ENCODE data around the gene PTPRM. TPM values are rescaled to one million over a fixed set of nuclear protein-coding genes. Genes with fewer than 3 reads are reported as not detected.

The PTPRM gene
- total and polyA plus RNA-seq, 2 experiments from 2014 or later = 1.6 to 5.3 TPM

GRCh38 chr18:8293184-8293583, 726.1 kb downstream of the PTPRM start:
- no peak overlapping the region for H3K4me3 ChIP-seq
- H3K4me2 ChIP-seq = no peak overlapping the region
- Mint-ChIP-seq H3K36me3 (ENCODE audit: low read depth) (no peaks in the 10 kb centered on the region), H3K9me3 (no peaks in the 10 kb centered on the region), H3K4me3 (no peak overlapping the region), H3K4me1 (no peaks in the 10 kb centered on the region), H3K27me3 (ENCODE audit: insufficient read depth, low read depth, poor library complexity) (peaks cover 2% of the 10 kb centered on the region), H3K27ac (no peak overlapping the region)
- ATAC-seq (no peak), DNase-seq (ENCODE audit: low spot score) (no peak)
- no peak overlapping the region for H3K27ac ChIP-seq (ENCODE audit: low read depth)
- H3K9me2 ChIP-seq (ENCODE audit: insufficient read depth) = no peaks in the 10 kb centered on the region
- no peak overlapping the region for H2AFZ ChIP-seq
- H4K20me1 ChIP-seq (replicated peaks; ENCODE audit: insufficient read depth) = no peaks in the 10 kb centered on the region
- TF ChIP-seq REST (IDR thresholded peaks at IDR 0.05; ENCODE audit: unreplicated experiment) = no peak
- TF ChIP-seq EZH2phosphoT487 (IDR thresholded peaks at IDR 0.05; ENCODE audit: unreplicated experiment) = no peak
- TF ChIP-seq STAT1 (IDR thresholded peaks at IDR 0.05; ENCODE audit: unreplicated experiment) = no peak
- TF ChIP-seq JUNB (IDR thresholded peaks at IDR 0.05; ENCODE audit: unreplicated experiment) = no peak
- no peak for TF ChIP-seq ETS1 (IDR thresholded peaks at IDR 0.05)
- TF ChIP-seq NANOG (IDR thresholded peaks at IDR 0.05; ENCODE audit: borderline replicate concordance) = no peak
- no peaks in the 10 kb centered on the region for H3K27me3 ChIP-seq (ENCODE audit: insufficient read depth)
- no peaks in the 10 kb centered on the region for H3K79me2 ChIP-seq (replicated peaks; ENCODE audit: insufficient read depth)
- no peaks in the 10 kb centered on the region for H3K36me3 ChIP-seq (ENCODE audit: insufficient read depth)
- H3K4me1 ChIP-seq (ENCODE audit: insufficient read depth) = no peaks in the 10 kb centered on the region
- no peaks in the 10 kb centered on the region for H3F3A ChIP-seq (replicated peaks; ENCODE audit: low read depth)

- Mint-ChIP-seq H3K4me1 (no peaks in the 10 kb centered on the region), H3K4me3 (no peak overlapping the region), H3K9me3 (no peaks in the 10 kb centered on the region), H3K36me3 (ENCODE audit: low read depth) (no peaks in the 10 kb centered on the region), H3K27ac (no peak overlapping the region), H3K27me3 (ENCODE audit: insufficient read depth, low read depth, poor library complexity) (peaks cover 2% of the 10 kb centered on the region)
- Histone ChIP-seq H3K9me2 (ENCODE audit: insufficient read depth) (no peaks in the 10 kb centered on the region), H3K27me3 (ENCODE audit: insufficient read depth) (no peaks in the 10 kb centered on the region), H3K27ac (ENCODE audit: low read depth) (no peak overlapping the region), H3K36me3 (ENCODE audit: insufficient read depth) (no peaks in the 10 kb centered on the region), H3K79me2 (replicated peaks; ENCODE audit: insufficient read depth) (no peaks in the 10 kb centered on the region), H2AFZ (no peak overlapping the region), H4K20me1 (replicated peaks; ENCODE audit: insufficient read depth) (no peaks in the 10 kb centered on the region), H3K4me2 (no peak overlapping the region), H3K4me3 (no peak overlapping the region), H3K4me1 (ENCODE audit: insufficient read depth) (no peaks in the 10 kb centered on the region), H3F3A (replicated peaks; ENCODE audit: low read depth) (no peaks in the 10 kb centered on the region)
- DNase-seq (ENCODE audit: low spot score) = no peak
- no peak for ATAC-seq
- TF ChIP-seq EZH2phosphoT487 (IDR thresholded peaks at IDR 0.05; ENCODE audit: unreplicated experiment) (no peak), ZNF114 (CRISPR knock-in tag; IDR thresholded peaks at IDR 0.05) (no peak), STAT1 (IDR thresholded peaks at IDR 0.05; ENCODE audit: unreplicated experiment) (no peak), ETS1 (IDR thresholded peaks at IDR 0.05) (no peak), NANOG (IDR thresholded peaks at IDR 0.05; ENCODE audit: borderline replicate concordance) (no peak), JUNB (IDR thresholded peaks at IDR 0.05; ENCODE audit: unreplicated experiment) (no peak), EZH2 (IDR thresholded peaks at IDR 0.05; ENCODE audit: low read depth, unreplicated experiment) (no peak), CTCF (conservative IDR thresholded peaks at IDR 0.05; ENCODE audit: low read depth in 2 of 2) (no peak)
Observed at GRCh38 chr18:8296886-8297616, 729.9 kb downstream of the PTPRM start.
